Lung microvascular endothelial cell (primary cell): ENCODE results near the gene NFATC2. TPM values are rescaled to one million over a fixed set of nuclear protein-coding genes. Genes with fewer than 3 reads are reported as not detected.
"Not testable (repeated sequence)": the region's sequence is repeated elsewhere in the genome, so short reads cannot be mapped to it uniquely, and the experiment has no call there.

Experiments
- DNase-seq, 2 donors: peaks; one replicate each; pipeline versions ENCODE4 v3.0.0 to v3.0.0-alpha.2; 2010; ENCODE audit warnings: low read depth in 2 of 2
- total RNA-seq: library from RNA; depleted of rRNA; stranded (reverse); fragments of >200 nt; gene quantifications from 2 replicates; pipeline ENCODE4 v1.2.1, GENCODE V29; 2014

The NFATC2 gene
- total RNA-seq, 1 donor from 2014 or later, result 4.8 TPM

GRCh38 chr20:51473771-51474170 lies 68.7 kb downstream of the NFATC2 start:
- DNase-seq, result no peak

DNA sequence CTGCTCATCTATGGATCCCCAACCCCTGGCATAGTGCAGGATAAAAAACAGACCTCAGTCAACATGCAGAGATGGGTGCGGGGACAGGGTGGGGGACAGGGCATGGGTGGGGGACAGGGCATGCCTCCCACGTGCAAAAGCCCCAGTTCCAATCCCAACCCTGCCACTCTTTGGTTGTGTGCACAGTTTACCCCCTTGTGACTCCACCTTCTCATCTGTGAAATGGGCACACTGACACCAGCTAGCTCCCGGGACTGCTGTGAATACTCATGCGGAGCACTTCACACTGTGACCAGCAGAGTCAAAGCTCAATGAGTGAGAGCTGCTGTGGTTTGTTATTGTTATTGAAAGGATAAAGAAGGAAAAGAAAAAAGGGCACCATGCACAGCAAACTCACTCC lies 69.3 kb downstream of the NFATC2 start:
- no peak for DNase-seq

GRCh38 chr20:51470907-51471411 lies 71.6 kb downstream of the NFATC2 start:
- no peak for DNase-seq

DNA sequence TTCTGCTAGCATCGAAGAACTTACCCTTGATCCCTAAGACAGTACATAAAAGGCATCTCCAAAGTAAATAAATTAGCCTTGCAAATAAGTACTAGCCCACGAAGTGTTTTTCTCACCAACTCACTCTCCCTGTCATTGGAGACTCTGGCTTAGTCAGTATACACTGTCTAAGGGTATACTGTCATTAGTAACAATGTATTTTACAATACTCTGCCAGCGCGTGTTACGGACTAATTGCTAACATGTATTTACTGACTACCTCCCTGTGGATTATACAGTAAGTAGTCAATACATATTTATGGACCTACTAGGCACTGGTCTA lies 72.1 kb downstream of the NFATC2 start:
- DNase-seq, result no peak

GRCh38 chr20:51469578-51470498 lies 72.7 kb downstream of the NFATC2 start:
- DNase-seq, result peak in 1 of 2 donors; percentile 16

DNA sequence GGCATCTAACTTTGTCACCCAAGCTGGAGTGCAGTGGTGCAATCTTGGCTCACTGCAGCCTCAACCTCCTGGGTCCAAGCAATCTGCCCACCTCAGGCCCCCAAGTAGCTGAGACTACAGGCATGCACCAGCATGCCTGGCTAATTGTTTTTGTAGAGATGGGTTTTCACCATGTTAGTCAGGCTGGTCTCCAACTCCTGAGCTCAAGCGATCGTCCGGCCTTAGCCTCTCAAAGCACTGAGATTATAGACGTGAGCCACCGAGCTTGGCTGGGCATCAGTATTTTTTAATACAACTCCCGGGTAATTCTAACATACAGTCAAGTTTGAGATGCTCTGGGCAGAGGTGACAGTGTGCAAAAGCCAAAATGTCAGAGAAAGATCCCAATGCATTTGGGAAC lies 73.5 kb downstream of the NFATC2 start:
- no peak for DNase-seq

DNA sequence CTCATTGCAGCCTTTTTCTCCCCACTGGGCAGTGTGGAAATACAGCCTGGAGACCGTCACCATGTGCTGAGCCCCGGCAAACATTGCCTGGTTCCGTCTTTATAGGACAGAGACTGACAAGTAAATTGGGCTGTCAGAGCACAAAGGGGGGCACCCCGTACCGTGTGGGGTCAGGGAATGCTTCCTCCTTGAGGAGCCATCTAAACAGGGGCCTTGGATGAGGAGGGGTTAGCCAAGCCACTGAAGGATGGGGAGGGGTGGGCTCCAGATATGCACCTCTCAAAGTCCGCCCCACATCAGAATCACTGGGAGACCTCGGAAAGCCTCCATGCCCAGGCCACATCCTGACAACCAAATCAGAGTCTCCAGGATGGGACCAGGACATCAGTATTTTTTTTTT lies 73.9 kb downstream of the NFATC2 start:
- DNase-seq, result no peak

DNA sequence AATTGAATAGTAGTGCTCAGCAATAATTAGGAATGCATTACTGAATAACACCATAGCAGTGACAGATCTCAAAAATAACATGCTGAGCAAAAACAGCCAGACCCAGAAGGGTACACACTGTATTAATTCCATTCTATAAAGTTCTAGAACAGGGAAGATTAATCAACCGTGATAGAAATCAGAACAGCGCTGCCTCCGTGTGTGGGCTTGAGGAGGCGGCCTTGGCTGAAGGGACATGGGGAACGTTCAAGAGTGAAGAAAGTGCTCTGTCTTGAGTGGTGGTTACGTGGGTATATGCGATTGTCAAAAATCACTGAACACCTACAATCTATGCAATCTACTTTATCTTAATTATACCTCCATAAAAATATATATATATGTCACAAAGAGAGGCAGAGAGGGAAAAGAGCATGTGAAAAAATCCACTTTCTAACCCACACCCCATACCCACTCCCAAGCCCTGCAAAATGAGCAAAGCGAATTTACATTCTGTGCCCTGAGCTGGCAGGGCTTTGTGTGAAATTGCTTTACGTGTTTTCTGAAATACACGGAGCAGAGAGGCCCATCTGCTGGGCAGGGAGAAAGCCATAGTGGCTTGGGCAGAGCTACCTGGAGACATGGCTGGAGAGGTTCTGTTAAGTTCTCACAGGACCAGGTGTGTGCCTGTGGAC lies 74.4 kb downstream of the NFATC2 start:
- DNase-seq, result no peak

DNA sequence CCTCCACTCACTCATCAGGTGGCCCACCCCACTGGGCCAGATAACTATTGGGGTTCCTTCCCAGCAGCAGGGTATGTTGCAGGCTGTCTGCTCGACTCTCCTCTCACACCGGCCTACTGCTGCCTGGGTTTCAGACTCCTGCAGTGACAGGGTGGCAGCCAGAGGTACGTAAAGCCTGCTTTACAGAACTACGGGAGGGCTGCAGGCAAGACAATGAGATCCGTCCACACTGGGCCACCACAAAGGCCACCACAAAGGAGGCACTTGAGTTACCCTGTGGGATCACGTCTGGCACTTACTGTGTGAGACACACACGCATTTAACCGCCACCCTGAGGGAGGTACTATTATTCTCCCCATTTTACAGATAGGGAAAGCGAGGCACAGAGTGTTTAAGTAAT lies 78.5 kb downstream of the NFATC2 start:
- no peak for DNase-seq

GRCh38 chr20:51463560-51463959 lies 79.0 kb downstream of the NFATC2 start:
- DNase-seq, result no peak

DNA sequence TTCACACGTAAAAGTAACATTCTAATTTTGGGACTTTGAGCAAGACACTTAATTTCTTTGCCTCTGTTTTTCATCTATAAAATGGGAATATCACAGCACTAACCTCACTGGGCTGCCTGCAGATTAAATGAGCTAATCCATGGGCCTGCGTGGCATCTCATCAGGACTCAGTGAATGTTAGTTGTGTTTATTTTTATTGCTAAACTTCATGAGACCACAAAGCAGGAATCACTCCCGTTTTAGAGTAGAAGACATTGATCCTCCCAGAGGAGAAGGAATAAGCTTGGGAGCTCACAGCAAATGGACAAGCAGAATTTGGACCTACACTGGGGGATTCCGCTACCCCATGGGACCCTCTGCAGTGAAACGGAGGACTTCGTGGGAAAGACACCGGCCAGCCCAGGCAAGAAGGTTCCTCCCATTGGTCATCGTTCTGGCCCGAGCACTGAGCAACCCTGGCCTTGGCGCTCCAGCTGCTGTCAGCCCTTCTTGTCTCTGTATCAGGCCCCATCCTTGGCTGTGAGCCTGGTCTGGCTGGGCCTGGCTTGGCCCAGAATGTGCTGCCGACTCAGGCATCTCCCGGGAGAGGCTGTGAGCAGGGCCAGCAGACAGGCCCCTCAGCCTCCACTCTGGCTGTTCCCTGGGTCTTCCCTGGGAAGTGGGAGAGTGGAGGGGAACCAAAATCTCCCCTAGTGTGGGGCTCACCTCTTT lies 79.8 kb downstream of the NFATC2 start:
- peak in 1 of 2 donors; percentile 24 for DNase-seq

DNA sequence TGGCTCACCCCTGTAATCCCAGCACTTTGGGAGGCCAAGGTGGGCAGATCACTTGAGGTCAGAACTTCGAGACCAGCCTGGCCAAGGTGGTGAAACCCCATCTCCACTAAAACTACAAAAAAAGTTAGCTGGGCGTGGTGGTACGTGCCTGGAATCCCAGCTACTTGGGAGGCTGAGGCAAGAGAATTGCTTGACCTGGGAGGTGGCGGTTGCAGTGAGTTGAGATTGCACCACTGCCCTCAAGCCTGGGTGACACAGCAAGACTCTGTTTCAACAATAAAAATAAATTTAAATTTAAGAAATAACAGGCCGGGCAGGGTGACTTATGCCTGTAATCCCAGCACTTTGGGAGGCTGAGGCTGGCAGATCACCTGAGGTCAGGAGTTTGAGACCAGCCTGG lies 80.7 kb downstream of the NFATC2 start:
- DNase-seq, result not testable (repeated sequence)

DNA sequence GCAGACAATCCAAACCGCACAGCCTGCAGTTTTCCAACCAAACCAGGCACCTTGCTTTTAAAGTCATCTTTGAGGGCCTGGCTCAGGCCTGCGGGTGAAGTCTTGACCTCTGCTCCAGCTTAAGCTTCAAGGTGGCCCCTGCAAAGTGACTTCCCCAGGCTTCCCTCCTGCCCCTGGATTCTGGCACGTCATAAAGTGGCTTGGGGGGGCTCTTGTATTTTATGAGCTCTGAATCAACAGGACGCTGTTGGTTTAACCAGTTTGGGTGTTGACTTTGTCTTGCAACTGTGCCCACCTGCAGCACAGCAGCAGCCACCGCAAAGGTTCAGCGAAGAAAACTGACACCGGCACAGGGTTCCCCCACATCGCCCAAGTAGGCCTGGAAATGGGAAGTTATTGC lies 81.2 kb downstream of the NFATC2 start:
- no peak for DNase-seq

GRCh38 chr20:51460569-51461265 lies 81.8 kb downstream of the NFATC2 start:
- no peak for DNase-seq

DNA sequence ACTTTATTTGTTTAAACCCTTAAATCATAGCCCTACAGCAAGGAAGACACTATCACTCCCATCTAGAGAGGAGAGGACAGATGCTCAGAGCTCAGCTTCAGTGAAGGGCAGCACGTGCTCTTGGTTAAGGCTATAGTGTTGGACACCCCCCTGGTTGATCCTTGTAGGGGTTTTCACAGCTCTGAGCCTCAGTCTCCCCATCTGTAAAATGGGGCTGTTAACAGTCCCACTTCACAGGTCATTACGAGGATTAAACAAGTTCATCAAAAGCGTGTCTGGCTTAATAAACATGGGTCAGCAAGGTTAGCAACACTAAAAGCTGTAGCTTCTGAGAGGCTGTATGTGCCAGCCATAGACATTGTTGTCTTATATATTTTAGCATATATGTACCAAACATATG lies 82.4 kb downstream of the NFATC2 start:
- no peak for DNase-seq

- no peak for DNase-seq
Measured at GRCh38 chr20:51458751-51459439, 83.6 kb downstream of the NFATC2 start.

- DNase-seq, result no peak
Measured at GRCh38 chr20:51457533-51457932, 85.0 kb downstream of the NFATC2 start.

DNA sequence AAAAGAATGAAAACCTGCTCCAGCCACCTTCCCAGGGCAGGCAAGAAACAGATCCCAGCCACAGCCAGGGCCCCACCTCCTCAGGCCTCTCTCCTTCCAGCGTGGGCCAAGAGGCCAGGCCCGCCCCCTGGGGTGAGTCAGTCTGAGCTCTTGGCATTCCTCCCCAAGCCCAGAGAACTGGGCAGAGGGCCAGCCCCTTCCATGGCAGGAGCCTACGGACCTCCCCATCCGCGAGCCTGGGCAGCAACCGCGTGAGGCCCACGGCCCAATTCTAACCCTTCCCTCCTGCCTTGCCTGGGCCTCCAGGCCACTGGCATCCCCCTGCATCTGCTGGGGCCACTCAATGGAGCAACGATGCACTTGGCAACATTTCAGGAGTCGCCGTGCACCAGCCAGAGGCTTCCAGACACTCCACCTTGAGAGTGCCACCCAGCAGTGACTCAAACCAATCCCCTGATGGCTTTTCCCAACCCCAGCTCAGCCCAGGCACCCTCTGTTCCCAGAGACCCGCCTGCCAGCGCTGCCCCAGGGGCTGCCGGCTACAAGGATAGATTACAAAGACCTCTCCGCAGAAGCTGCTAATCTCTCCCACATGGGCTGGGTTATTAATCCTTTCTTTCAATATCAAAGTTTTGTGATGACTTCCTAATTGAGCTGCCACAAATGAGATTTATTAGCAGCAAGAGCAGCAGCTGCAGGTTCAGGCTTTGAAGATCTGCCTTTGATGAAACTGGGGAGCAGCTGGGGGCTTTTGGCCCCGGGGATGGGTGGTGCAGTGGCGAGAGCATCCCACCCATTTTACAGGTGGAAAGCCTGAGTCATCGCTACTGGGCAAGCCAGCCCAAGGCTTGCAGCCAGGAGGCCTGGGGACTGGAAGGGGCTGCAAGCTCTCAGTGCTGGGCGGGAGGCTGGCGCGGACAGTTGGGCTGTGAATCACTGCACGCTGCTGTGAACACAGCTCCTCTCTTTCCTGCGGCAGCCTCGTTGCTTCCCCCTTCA lies 85.7 kb downstream of the NFATC2 start:
- peak; percentile 94 to 97 for DNase-seq

DNA sequence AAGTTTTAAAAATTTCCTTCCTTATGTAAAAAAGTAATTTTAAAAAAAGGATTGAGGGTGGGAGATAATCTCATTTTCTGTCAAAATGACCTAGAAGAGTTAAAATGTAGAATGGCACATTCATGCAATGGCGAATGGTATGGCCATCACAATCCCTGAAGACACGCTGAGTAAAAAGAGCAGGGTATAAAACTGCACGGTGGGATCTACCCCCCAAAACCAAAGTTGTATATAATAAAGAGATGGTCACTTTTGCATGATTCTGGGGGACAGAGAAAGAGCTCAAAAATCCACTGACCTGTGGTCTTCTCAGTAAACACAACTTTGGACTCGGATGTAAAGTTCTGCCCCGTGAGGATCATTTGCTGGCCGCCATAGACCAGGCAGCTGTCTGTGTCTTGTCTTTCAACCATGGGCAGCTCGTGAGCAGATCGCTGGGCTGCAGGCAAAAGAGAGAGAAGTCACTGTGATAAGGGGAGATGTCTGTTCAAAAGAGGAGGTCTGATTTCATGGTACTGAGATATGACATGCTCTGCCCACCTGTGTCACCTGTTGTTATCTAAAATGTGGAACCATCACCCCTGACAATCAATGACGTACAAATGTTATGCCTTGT lies 88.2 kb downstream of the NFATC2 start:
- no peak for DNase-seq
